ENCODE measurements around the gene MRM3. TPM values are rescaled to one million over a fixed set of nuclear protein-coding genes. Genes with fewer than 3 reads are reported as not detected.
"Not testable (repeated sequence)": the region's sequence is repeated elsewhere in the genome, so short reads cannot be mapped to it uniquely, and the experiment has no call there.

MRM3 gene
- polyA plus RNA-seq (2013, experiment 1 of 2; ENCODE audit: insufficient read length) = 12.2 TPM
- 10.4 TPM for polyA plus RNA-seq (2013, experiment 2 of 2; ENCODE audit: insufficient read length)

DNA sequence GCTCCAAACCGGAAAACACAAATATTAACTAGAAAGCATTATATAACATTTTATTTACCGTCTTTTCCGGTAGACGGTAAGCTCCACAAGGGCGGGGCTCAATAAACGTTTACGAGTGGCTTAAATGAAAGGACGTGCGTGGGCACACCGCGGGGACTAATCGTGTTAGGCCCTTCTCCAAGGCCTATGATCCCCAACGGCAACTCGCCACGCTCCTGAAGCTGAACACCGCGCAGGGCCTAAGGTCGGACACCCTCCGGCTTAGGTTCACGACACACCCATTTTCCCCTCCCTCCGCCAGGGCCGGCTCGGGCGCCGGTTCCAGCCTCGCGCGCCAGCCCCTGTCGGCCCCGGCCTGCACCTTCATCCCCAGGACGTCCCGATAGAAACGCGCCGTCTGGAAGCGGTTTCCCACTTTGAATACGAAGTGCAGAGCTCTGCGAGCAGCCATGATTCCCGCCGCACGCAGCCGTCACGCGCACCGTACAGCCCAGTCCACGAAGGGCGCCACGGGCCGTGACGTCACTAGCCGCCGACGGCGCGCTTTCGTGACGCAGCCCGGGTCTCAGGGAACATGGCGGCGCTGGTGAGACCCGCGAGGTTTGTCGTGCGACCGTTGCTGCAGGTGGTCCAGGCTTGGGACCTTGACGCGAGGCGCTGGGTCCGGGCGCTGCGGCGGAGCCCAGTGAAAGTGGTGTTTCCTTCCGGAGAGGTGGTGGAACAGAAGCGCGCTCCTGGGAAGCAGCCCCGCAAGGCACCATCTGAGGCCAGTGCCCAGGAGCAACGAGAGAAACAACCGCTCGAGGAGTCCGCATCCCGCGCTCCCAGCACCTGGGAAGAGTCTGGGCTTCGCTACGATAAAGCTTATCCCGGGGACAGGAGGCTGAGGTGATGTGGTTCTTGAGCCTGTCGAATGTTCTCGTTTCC, at the start of gene MRM3, which contains the start of gene GLOD4:
TSS of gene MRM3 (plus strand) at position 549 of the 927 bp plus-strand sequence. CDS start at position 575, 26 bp downstream.
TSS of gene GLOD4 (minus strand) at position 476 of the 927 bp plus-strand sequence. CDS start at position 451, 25 bp downstream.
- peak; percentile 87 for DNase-seq

DNA sequence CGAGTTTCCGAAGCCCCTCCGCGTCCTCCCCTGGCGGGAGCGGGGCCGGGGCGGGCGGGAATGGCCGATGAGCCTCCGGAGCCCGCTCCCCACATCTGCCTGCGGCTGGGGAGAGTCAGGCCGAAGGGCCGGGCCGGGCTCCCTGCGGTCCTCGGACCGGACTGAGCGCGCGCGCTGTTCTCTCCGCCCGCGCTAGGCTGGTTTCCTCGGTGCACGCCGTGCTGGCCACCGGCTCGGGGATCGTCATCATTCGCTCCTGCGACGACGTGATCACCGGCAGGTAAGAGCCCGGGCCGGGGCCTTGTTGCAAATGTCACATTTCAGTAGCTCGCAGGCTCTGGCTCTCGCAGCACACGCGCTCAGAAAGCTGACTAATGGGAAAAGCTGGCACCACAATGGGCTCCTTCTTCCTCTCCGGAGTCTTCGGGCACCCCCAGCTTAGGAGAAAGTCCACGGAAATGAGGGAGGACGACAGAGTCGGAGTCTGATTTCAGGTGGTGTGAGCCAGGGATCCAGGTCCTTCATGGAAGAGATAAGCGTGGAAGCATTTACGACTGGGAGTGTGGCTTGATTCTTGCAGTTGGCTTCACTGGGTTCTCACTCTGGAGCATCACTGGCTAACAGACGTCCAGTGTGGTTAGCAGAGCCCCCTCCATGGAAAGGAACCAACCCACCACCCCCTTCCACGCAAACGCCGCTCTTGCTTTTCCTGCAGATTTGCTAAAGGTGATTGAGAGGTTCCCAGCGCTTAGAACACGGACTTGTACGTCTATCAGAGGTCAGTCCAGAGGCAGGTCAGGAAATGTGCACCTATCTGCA, 49.0 kb upstream of the MRM3 start:
- peak; percentile 38 for DNase-seq

GRCh38 chr17:733743-734142, 48.4 kb upstream of the MRM3 start:
- no peak for DNase-seq

- DNase-seq = no peak
Observed at GRCh38 chr17:737561-738113, 44.5 kb upstream of the MRM3 start.

DNA sequence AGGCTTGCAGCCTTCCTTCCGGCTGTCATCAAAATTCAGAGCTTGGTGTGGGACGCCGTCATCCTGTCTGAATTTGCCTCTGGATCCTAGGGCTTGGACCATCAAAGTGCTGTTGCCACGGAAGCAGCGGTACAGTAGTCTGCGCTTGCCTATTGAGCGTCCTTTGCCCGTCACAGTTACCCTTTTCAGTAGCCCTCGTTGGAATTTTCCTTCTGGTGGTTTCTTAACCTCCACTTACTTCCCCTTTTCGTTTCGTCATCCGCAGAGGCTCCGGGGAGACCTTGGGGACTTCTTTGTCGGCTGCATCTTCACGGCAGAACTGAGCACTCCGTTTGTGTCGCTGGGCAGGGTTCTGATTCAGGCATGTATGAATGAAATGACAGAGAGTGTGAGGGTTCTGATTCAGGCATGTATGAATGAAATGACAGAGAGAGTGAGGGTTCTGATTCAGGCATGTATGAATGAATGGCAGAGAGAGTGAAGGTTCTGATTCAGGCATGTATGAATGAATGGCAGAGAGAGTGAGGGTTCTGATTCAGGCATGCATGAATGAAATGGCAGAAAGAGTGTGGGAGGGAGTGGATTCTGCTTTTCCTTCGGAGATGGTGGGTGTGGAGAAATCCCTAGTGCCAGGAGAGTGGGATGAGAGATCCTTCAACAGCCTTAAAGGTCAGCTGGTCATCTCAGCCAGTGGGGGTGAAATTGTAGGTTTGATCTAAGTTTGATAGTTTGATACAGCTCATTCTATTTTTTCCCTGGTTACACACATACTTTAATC, 41.7 kb upstream of the MRM3 start:
- no peak for DNase-seq

- DNase-seq = no peak
Observed at GRCh38 chr17:742147-742793, 39.9 kb upstream of the MRM3 start.

- no peak for DNase-seq
Observed at GRCh38 chr17:743139-743538, 39.0 kb upstream of the MRM3 start.

DNA sequence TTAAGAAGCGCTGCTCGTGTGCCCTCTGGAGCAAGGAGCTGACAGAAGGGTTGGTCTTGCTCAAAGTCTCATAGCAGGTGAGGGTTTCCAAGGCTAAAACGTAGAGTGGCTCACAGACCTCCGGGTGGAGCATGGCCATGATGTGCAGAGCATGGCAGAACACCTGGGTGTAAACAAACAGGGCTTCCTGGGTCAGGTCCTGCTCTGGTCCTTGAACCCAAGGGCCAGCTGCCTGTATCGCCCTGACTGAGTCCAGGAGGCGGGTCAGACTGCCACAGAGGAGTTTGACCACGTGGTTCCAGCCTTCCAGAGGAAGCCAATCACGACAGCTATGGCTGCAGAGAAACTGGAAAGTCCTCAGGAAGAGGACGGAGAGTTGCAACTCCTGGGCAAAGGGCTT, 37.2 kb upstream of the MRM3 start:
- DNase-seq = no peak

DNA sequence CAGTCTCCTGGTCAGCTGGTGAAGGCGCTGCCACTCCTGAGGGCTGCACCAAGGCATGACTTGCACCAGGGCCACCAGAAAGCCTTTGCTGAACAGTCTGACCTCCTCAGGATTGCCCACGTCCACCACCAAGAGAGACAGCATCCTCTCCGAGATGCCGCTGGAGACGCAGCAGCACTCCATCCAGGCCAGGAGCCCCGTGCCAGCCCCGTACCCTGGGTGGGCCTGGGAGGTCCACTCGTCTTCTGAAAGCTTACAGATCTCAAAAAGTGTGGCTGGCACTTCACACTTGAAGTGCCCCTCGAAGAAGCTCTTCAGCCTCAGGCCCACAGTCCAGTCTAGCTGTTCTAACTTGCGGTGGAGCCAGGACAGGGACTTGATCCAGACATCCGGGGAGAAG, 36.7 kb upstream of the MRM3 start:
- no peak for DNase-seq

DNA sequence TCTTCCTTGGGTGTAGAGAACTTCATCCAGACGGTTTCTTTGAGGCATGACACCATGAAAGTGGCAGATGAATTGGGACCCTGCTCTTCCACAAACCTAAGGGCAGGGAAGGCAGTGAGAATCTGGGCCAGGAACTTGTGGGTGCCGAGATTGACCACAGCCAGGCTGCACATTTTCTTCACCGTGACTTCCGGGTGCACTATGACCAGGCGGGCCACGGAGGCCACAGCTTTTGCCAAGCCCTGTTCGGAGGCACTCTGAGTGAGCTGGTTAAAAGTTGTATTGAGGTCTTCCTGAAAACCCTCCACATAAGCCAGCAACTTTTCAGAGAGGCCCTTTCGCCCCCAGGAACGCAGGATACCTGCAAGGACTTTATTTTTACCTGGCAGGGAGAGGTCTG, 36.0 kb upstream of the MRM3 start:
- DNase-seq = no peak

DNA sequence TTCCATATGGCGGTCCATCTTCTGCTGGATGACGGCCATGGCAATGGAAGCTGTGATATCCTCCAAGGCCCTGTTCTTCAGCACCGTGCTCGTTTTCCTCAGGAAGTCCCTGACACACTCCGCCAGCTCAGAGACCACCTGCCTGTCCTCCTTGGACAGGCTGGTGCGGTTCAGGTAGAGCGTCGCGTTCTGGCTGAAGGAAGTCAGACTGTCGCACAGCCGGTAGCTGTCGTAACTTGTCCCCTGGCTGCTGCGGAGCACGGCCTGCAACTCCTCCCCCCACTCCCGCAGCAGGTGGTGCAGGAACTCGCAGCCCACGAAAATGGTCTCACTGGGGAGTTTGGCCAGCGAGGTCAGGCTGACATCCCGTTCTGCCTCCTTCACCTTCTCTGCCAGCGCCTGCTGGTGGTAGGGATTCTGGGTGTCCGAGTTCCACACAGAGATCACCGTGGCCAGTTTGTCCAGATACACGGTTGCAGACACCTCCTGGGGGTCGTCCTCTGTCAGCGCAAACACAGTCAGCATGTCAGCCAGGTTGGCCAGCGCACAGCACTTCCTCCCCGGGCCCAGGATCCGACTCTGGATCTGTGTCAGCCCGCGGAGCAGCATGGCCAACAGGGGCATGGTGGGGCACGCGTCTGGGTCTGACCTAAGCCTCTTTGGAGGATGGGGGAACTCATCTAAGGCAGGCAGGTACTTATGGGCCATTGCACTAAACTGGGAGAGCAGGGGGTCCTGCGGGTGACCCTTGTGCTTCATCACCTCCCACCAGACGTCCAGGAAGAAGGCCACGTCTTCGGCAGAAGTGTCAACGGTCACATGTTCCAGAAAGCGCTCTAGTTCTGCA, 35.1 kb upstream of the MRM3 start:
- no peak for DNase-seq

GRCh38 chr17:748604-749003, 33.5 kb upstream of the MRM3 start:
- DNase-seq = not testable (repeated sequence)

- DNase-seq = not testable (repeated sequence)
Observed at GRCh38 chr17:749359-749758, 32.8 kb upstream of the MRM3 start.

DNA sequence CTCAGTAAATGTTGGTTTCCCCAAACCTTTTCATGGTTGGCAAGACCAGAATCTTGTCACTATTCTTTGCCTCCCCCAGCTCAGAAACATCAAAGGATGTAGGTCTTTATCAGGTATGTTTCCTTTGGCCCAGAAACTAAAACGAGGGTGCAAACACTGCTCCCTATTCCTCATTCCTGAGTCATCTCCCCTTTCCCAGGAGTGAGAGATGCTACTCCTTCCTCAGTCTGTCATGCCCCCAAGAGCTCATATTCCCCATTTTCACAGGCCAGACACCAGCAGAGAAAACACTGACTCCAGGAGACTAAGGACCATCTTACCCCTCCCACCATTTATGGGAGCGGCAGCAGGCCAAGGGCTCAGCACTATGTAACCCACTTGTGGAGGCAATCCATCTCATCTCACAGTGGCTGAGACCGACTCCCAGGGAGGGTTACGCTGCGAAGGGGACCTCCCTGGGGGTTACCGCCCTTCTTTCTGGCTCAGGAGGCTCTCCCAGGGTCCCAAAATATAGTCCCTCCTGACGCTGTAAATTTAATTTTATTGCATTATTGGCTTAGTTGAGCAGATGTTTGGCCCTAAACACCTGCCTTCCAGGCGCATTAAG, 31.6 kb upstream of the MRM3 start:
- DNase-seq = no peak

DNA sequence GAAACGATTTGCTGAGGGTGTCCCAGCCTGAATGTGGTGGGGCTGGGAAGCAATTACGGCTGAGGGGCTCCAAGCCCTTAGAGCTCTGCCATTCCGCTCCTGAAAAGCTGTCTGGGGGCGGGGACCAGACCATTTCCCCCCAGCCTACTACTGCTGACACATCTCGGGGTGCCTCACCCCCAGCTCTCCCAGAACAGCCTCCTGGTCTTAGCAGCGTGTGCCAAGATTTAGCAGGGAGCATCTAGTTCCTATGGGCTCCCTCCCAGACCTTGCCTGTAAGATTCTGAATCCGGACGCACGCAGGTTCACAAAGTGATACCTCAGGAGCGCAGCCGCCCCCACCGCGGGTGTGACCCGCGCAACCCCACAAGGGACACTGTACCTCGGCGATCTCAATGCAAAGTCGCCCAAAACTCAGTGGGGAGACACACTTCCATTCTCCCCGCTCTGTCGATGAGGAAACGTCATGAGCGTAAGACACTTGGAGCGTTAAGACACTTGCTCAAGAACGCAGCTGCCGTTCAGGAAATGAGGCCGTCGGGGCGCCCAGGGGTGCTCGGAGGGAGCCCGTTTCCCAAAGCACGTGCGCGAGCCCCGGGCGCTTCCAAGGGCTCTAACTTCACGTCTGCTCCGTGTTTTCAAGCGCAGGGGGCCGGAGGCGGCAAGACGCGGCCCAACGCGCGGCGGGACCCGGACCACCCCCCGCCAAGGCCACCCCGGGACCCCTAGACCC, 30.7 kb upstream of the MRM3 start:
- DNase-seq = peak; percentile 43

DNA sequence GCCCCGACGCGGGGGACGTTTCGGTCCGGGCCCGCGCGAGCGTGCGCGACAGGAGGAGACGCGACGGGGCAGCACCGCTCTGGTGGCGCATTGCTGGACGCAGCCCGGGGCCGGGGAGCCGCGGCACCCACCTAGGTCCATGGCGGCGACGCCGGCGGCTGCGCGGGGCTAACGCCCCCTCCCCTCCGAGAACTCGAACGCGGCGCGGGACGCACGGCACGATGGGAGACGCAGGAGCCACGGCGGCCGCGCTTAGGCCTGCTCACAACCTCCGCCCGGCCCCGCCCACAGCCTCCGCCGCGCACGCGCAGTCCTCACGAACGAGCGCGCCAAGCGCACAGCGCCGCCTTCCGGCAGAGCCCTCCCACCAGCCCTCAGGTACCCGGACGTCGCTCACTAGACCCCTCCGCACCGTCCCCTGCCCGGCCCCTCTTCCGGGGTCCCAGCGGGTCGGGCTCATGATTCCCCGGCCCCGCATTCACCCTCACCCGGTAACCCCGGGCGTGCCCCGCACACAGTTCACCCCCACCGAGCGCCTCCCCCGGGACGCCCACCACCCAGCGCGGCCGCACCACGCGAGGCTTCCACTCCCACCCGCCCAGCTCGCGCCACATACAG, 30.0 kb upstream of the MRM3 start, which contains the start of gene GEMIN4:
TSS of gene GEMIN4 (minus strand) at position 263 of the 618 bp plus-strand sequence. CDS start at position 141, 122 bp downstream.
- DNase-seq = peak; percentile 87

DNA sequence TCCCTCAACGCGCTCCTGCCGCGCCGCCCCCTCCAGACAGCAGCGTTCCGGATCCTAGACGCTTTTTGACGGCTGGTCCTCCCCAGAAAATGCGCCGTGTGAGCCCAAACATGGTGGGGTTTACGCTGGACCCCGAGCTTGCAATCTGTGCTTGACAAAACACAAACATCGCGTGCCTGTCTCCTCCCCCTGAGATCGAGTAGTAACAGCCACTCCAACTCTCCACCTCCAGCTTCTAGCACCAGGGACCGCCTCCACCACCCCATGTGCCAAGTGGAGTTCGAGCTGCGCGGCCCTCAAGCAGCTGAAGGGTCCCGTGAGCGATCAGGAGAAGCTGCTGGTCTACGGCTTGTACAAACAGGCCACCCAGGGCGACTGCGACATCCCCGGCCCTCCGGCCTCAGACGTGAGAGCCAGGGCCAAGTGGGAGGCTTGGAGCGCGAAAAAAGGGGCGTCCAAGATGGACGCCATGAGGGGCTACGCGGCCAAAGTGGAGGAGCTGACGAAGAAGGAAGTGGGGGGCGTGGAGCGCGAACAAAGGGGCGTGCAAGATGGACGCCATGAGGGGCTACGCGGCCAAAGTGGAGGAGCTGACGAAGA, 29.4 kb upstream of the MRM3 start:
- peak; percentile 59 for DNase-seq

DNA sequence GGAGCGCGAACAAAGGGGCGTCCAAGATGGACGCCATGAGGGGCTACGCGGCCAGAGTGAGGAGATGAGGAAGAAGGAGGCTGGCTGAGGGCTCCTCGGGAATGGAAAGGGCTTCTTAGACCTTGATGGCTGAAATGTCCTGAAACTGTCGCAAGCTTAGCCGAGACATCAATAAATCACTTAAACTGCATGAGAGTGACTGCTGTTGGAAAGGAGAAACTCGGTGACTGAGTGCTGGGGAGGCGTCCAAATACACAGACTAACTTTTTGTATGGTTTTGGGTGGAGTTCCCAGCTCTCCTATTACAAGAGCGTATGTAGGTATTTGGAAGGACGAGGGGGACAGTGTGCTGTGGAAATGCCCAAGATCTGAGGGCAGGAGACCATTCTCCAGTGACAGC, 28.7 kb upstream of the MRM3 start:
- DNase-seq = no peak

Measured in fibroblast of skin of abdomen (primary cell).